GM23338 (cell line): ENCODE data around the gene GPC5.

Experiments
- EZH2 ChIP-seq: fragments of 200-600 bp; sonication (generic); IDR thresholded peaks from one replicate; pipeline ENCODE4 v1.8.0; 2017; ENCODE audit warnings: antibody characterized with exemption, mild to moderate bottlenecking, low read depth; ENCODE audit not compliant: unreplicated experiment
- EZH2phosphoT487 ChIP-seq: fragments of 200-600 bp; sonication (generic); IDR thresholded peaks from one replicate; pipeline ENCODE4 v1.8.1; 2018; ENCODE audit warnings: antibody characterized with exemption; ENCODE audit not compliant: unreplicated experiment
- NANOG ChIP-seq: IDR thresholded peaks from 2 replicates; pipeline ENCODE4 v1.6.1; 2016; ENCODE audit warnings: antibody characterized with exemption, borderline replicate concordance
- POLR2AphosphoS5 ChIP-seq: IDR thresholded peaks from 2 replicates; pipeline ENCODE4 v1.6.1; 2016; ENCODE audit warnings: antibody characterized with exemption, low read depth
- ZNF114 ChIP-seq: fragments of 250-450 bp; sonication (Bioruptor Pico); IDR thresholded peaks from 2 replicates; pipeline ENCODE4 v1.5.0; 2020; ENCODE audit warnings: mild to moderate bottlenecking, moderate library complexity
- TF ChIP-seq, protein P1 (sequence below), 2 experiments: fragments of 200-600 bp in 1 of 2; sonication (generic) in 1 of 2; conservative IDR thresholded peaks; 2 replicates each; pipeline versions ENCODE4 v1.5.1 to v1.6.1; 2016 to 2017; ENCODE audit warnings: antibody characterized with exemption in 2 of 2, low read depth in 2 of 2, mild to moderate bottlenecking in 2 of 2, moderate library complexity in 1 of 2

GRCh38 chr13:91470681-91471080 lies 72.3 kb downstream of the GPC5 start:
- TF ChIP-seq, protein P1, sequence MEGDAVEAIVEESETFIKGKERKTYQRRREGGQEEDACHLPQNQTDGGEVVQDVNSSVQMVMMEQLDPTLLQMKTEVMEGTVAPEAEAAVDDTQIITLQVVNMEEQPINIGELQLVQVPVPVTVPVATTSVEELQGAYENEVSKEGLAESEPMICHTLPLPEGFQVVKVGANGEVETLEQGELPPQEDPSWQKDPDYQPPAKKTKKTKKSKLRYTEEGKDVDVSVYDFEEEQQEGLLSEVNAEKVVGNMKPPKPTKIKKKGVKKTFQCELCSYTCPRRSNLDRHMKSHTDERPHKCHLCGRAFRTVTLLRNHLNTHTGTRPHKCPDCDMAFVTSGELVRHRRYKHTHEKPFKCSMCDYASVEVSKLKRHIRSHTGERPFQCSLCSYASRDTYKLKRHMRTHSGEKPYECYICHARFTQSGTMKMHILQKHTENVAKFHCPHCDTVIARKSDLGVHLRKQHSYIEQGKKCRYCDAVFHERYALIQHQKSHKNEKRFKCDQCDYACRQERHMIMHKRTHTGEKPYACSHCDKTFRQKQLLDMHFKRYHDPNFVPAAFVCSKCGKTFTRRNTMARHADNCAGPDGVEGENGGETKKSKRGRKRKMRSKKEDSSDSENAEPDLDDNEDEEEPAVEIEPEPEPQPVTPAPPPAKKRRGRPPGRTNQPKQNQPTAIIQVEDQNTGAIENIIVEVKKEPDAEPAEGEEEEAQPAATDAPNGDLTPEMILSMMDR (conservative IDR thresholded peaks at IDR 0.05; ENCODE audit: low read depth in 2 of 2) = no peak
- no peak for TF ChIP-seq EZH2
- TF ChIP-seq EZH2phosphoT487 = no peak
- TF ChIP-seq ZNF114 (CRISPR knock-in tag) = no peak
- TF ChIP-seq POLR2AphosphoS5 = no peak
- no peak for TF ChIP-seq NANOG
